HepG2 (cell line): ENCODE measurements around the gene TRIM31. TPM values are rescaled to one million over a fixed set of nuclear protein-coding genes. Genes with fewer than 3 reads are reported as not detected.

ENCODE experiments used
- ARHGAP35 ChIP-seq: sonication (generic); formaldehyde crosslinking; IDR thresholded peaks from 2 replicates; pipeline ENCODE4 v1.9.0; 2022; ENCODE audit warnings: mild to moderate bottlenecking, inconsistent platforms, moderate library complexity, missing genetic modification reagents, borderline replicate concordance
- ATRX ChIP-seq: sonication (generic); formaldehyde crosslinking; IDR thresholded peaks from 2 replicates; pipeline ENCODE4 v1.4.0; 2020; ENCODE audit warnings: missing genetic modification reagents, borderline replicate concordance
- BORCS8-MEF2B ChIP-seq: sonication (generic); formaldehyde crosslinking; IDR thresholded peaks from 2 replicates; pipeline ENCODE4 v1.8.0; 2022; ENCODE audit warnings: mild to moderate bottlenecking, missing genetic modification reagents
- MEF2D ChIP-seq: sonication (generic); formaldehyde crosslinking; IDR thresholded peaks from 2 replicates; pipeline ENCODE4 v1.5.1; 2020; ENCODE audit warnings: mild to moderate bottlenecking, missing genetic modification reagents
- PCBP1 ChIP-seq: fragments of 200-400 bp; formaldehyde crosslinking; IDR thresholded peaks from 2 replicates; pipeline ENCODE4 v1.6.1; 2017; ENCODE audit warnings: mild to moderate bottlenecking, low read depth, low read length, borderline replicate concordance
- SRSF9 ChIP-seq: fragments of 200-400 bp; formaldehyde crosslinking; IDR thresholded peaks from 2 replicates; pipeline ENCODE4 v1.6.1; 2018; ENCODE audit warnings: borderline replicate concordance, mild to moderate bottlenecking, low read depth, low read length; ENCODE audit not compliant: insufficient read depth, poor library complexity, severe bottlenecking
- STAT5B ChIP-seq: sonication (generic); formaldehyde crosslinking; IDR thresholded peaks from 2 replicates; pipeline ENCODE4 v1.4.0; 2020; ENCODE audit warnings: missing genetic modification reagents
- ZBTB25 ChIP-seq: IDR thresholded peaks from 2 replicates; pipeline ENCODE4 v1.6.1; 2018; ENCODE audit warnings: missing genetic modification reagents
- ZNF10 ChIP-seq: sonication (generic); formaldehyde crosslinking; IDR thresholded peaks from 2 replicates; pipeline ENCODE4 v1.4.0; 2020; ENCODE audit warnings: mild to moderate bottlenecking, low read depth, missing genetic modification reagents, borderline replicate concordance
- ZNF12 ChIP-seq: sonication (generic); formaldehyde crosslinking; IDR thresholded peaks from 2 replicates; pipeline ENCODE4 v1.5.0; 2020; ENCODE audit warnings: missing genetic modification reagents
- ZNF251 ChIP-seq: sonication (generic); formaldehyde crosslinking; IDR thresholded peaks from 2 replicates; pipeline ENCODE4 v1.9.0; 2021; ENCODE audit warnings: mild to moderate bottlenecking, missing genetic modification reagents
- polyA plus RNA-seq, 8 experiments: library from polyadenylated mRNA; depleted of rRNA in 3 of 8; stranded (reverse) in 7 of 8; unstranded in 1 of 8; fragments of >200 nt; fragmentation: Illumina TruSeq in 4 of 8; extraction: Trizol in 4 of 8; gene quantifications; 2 replicates each; pipeline versions ENCODE4 v1.2.1 to v1.2.3, GENCODE V29; 2011 to 2016; ENCODE audit warnings: low read depth in 4 of 8, missing spikeins in 1 of 8, mixed read lengths in 1 of 8; ENCODE audit not compliant: insufficient read depth in 1 of 8
- total RNA-seq, 5 experiments: library from RNA; depleted of rRNA; stranded (reverse); fragments of >200 nt; fragmentation: Illumina TruSeq; extraction: Trizol; gene quantifications; 2 replicates each; pipeline ENCODE4 v1.2.3, GENCODE V29; 2016; ENCODE audit warnings: low read depth in 1 of 5
- TF ChIP-seq, protein P1 (sequence below): sonication (generic); formaldehyde crosslinking; IDR thresholded peaks from 2 replicates; pipeline ENCODE4 v1.4.0; 2020; ENCODE audit warnings: missing genetic modification reagents
- TF ChIP-seq, protein P2 (sequence below): sonication (generic); formaldehyde crosslinking; IDR thresholded peaks from 2 replicates; pipeline ENCODE4 v1.5.1; 2020; ENCODE audit warnings: mild to moderate bottlenecking, missing genetic modification reagents, moderate library complexity
- TF ChIP-seq, protein P3 (sequence below): sonication (generic); formaldehyde crosslinking; IDR thresholded peaks from 2 replicates; pipeline ENCODE4 v1.9.0; 2021; ENCODE audit warnings: missing genetic modification reagents, borderline replicate concordance
- TF ChIP-seq, protein P4 (sequence below): sonication (generic); formaldehyde crosslinking; IDR thresholded peaks from 2 replicates; pipeline ENCODE4 v1.5.0; 2020; ENCODE audit warnings: missing genetic modification reagents

Gene TRIM31
- total and polyA plus RNA-seq, 2 of the 13 experiments (the other 11 are each of a cell fraction or from before 2014, with no cell fraction given): 0.13 to 0.51 TPM

- TF ChIP-seq, protein P1, sequence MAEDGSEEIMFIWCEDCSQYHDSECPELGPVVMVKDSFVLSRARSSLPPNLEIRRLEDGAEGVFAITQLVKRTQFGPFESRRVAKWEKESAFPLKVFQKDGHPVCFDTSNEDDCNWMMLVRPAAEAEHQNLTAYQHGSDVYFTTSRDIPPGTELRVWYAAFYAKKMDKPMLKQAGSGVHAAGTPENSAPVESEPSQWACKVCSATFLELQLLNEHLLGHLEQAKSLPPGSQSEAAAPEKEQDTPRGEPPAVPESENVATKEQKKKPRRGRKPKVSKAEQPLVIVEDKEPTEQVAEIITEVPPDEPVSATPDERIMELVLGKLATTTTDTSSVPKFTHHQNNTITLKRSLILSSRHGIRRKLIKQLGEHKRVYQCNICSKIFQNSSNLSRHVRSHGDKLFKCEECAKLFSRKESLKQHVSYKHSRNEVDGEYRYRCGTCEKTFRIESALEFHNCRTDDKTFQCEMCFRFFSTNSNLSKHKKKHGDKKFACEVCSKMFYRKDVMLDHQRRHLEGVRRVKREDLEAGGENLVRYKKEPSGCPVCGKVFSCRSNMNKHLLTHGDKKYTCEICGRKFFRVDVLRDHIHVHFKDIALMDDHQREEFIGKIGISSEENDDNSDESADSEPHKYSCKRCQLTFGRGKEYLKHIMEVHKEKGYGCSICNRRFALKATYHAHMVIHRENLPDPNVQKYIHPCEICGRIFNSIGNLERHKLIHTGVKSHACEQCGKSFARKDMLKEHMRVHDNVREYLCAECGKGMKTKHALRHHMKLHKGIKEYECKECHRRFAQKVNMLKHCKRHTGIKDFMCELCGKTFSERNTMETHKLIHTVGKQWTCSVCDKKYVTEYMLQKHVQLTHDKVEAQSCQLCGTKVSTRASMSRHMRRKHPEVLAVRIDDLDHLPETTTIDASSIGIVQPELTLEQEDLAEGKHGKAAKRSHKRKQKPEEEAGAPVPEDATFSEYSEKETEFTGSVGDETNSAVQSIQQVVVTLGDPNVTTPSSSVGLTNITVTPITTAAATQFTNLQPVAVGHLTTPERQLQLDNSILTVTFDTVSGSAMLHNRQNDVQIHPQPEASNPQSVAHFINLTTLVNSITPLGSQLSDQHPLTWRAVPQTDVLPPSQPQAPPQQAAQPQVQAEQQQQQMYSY: peak; percentile 20; the same call in 1 of the 2 replicates
- TF ChIP-seq, protein P2, sequence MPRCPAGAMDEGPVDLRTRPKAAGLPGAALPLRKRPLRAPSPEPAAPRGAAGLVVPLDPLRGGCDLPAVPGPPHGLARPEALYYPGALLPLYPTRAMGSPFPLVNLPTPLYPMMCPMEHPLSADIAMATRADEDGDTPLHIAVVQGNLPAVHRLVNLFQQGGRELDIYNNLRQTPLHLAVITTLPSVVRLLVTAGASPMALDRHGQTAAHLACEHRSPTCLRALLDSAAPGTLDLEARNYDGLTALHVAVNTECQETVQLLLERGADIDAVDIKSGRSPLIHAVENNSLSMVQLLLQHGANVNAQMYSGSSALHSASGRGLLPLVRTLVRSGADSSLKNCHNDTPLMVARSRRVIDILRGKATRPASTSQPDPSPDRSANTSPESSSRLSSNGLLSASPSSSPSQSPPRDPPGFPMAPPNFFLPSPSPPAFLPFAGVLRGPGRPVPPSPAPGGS (CRISPR knock-in tag): no peak
- TF ChIP-seq ARHGAP35 (no peak), ZNF10 (CRISPR knock-in tag) (no peak), ATRX (CRISPR knock-in tag) (no peak), ZNF251 (no peak), STAT5B (CRISPR knock-in tag) (no peak), PCBP1 (no peak), SRSF9 (no peak), BORCS8-MEF2B (CRISPR knock-in tag) (no peak), ZBTB25 (CRISPR knock-in tag) (peak; percentile 81; the same call in 1 of the 2 replicates), ZNF12 (CRISPR knock-in tag) (no peak), MEF2D (CRISPR knock-in tag) (peak; percentile 41; the same call in 1 of the 2 replicates)
- TF ChIP-seq, protein P3, sequence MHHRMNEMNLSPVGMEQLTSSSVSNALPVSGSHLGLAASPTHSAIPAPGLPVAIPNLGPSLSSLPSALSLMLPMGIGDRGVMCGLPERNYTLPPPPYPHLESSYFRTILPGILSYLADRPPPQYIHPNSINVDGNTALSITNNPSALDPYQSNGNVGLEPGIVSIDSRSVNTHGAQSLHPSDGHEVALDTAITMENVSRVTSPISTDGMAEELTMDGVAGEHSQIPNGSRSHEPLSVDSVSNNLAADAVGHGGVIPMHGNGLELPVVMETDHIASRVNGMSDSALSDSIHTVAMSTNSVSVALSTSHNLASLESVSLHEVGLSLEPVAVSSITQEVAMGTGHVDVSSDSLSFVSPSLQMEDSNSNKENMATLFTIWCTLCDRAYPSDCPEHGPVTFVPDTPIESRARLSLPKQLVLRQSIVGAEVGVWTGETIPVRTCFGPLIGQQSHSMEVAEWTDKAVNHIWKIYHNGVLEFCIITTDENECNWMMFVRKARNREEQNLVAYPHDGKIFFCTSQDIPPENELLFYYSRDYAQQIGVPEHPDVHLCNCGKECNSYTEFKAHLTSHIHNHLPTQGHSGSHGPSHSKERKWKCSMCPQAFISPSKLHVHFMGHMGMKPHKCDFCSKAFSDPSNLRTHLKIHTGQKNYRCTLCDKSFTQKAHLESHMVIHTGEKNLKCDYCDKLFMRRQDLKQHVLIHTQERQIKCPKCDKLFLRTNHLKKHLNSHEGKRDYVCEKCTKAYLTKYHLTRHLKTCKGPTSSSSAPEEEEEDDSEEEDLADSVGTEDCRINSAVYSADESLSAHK (CRISPR knock-in tag): no peak; the same call in 1 of the 2 replicates
- TF ChIP-seq, protein P4, sequence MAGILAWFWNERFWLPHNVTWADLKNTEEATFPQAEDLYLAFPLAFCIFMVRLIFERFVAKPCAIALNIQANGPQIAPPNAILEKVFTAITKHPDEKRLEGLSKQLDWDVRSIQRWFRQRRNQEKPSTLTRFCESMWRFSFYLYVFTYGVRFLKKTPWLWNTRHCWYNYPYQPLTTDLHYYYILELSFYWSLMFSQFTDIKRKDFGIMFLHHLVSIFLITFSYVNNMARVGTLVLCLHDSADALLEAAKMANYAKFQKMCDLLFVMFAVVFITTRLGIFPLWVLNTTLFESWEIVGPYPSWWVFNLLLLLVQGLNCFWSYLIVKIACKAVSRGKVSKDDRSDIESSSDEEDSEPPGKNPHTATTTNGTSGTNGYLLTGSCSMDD: no peak
Observed at GRCh38 chr6:30130887-30131862, 18.3 kb upstream of the TRIM31 start (continued).
